HepG2 (cell line): ENCODE measurements around the gene PCBP2.

Experiments
- ARID5B ChIP-seq: IDR thresholded peaks from 2 replicates; pipeline ENCODE4 v1.4.0; 2020; ENCODE audit warnings: mild to moderate bottlenecking, missing genetic modification reagents
- CC2D1A ChIP-seq: sonication (generic); formaldehyde crosslinking; IDR thresholded peaks from 2 replicates; pipeline ENCODE4 v1.8.1; 2023; ENCODE audit warnings: mild to moderate bottlenecking, missing genetic modification reagents
- CREM ChIP-seq, 2 experiments: sonication (generic) in 1 of 2; formaldehyde crosslinking in 1 of 2; IDR thresholded peaks; 2 replicates each; pipeline versions ENCODE4 v1.4.0 to v1.6.1; 2016 to 2020; ENCODE audit warnings: antibody characterized with exemption in 1 of 2, mild to moderate bottlenecking in 1 of 2, missing genetic modification reagents in 1 of 2
- CTCF ChIP-seq: sonication (generic); formaldehyde crosslinking; IDR thresholded peaks from 2 replicates; pipeline ENCODE4 v1.5.0; 2020; ENCODE audit warnings: mild to moderate bottlenecking, missing genetic modification reagents, moderate library complexity
- E2F5 ChIP-seq: sonication (generic); formaldehyde crosslinking; conservative IDR thresholded peaks from 2 replicates; pipeline ENCODE4 v1.4.0; 2020; ENCODE audit warnings: missing genetic modification reagents
- EZH2 ChIP-seq: conservative IDR thresholded peaks from 2 replicates; pipeline ENCODE4 v1.6.1; 2012; ENCODE audit warnings: mild to moderate bottlenecking, low read depth, low read length, moderate library complexity
- KLF13 ChIP-seq: sonication (generic); formaldehyde crosslinking; IDR thresholded peaks from 2 replicates; pipeline ENCODE4 v1.4.0; 2020; ENCODE audit warnings: mild to moderate bottlenecking, missing genetic modification reagents
- NR2C2 ChIP-seq: sonication (generic); formaldehyde crosslinking; IDR thresholded peaks from 2 replicates; pipeline ENCODE4 v1.4.0; 2020; ENCODE audit warnings: missing genetic modification reagents, mild to moderate bottlenecking, moderate library complexity, borderline replicate concordance
- PHB2 ChIP-seq: fragments of 450-650 bp; IDR thresholded peaks from 2 replicates; pipeline ENCODE4 v1.6.1; 2018; ENCODE audit not compliant: partially characterized antibody
- POLR2A ChIP-seq, 2 experiments: IDR thresholded peaks; 2 replicates each; pipeline ENCODE4 v1.6.1; 2011; ENCODE audit warnings: low read depth in 2 of 2, low read length in 2 of 2, mild to moderate bottlenecking in 1 of 2, moderate library complexity in 1 of 2; ENCODE audit not compliant: insufficient read depth in 1 of 2
- TCF12 ChIP-seq, 2 experiments: fragments of 450-650 bp in 1 of 2; sonication (generic) in 1 of 2; formaldehyde crosslinking in 1 of 2; IDR thresholded peaks; 2 replicates each; pipeline versions ENCODE4 v1.6.1 to v1.8.0; 2017 to 2022; ENCODE audit warnings: antibody characterized with exemption in 1 of 2, mild to moderate bottlenecking in 1 of 2, missing genetic modification reagents in 1 of 2, moderate library complexity in 1 of 2
- ZNF790 ChIP-seq: sonication (generic); formaldehyde crosslinking; IDR thresholded peaks from 2 replicates; pipeline ENCODE4 v1.8.0; 2022; ENCODE audit warnings: missing genetic modification reagents, mild to moderate bottlenecking, borderline replicate concordance

- TF ChIP-seq CTCF (CRISPR knock-in tag) (no peak), ZNF790 (CRISPR knock-in tag) (no peak), NR2C2 (no peak), POLR2A (IDR thresholded peaks at IDR 0.05; ENCODE audit: insufficient read depth in 1 of 2, low read depth in 2 of 2, low read length in 2 of 2) (peak in 1 of 2 experiments; percentile 35; a peak in 1 of 4 replicates), EZH2 (no peak), CREM (IDR thresholded peaks at IDR 0.05) (no peak), CREM (CRISPR knock-in tag; IDR thresholded peaks at IDR 0.05) (no peak), E2F5 (CRISPR knock-in tag) (no peak), CC2D1A (CRISPR knock-in tag) (no peak), PHB2 (no peak), KLF13 (CRISPR knock-in tag) (no peak), ARID5B (no peak), TCF12 (IDR thresholded peaks at IDR 0.05) (no peak), TCF12 (CRISPR knock-in tag; IDR thresholded peaks at IDR 0.05) (no peak)
Measured at GRCh38 chr12:53480491-53481442, 28.9 kb downstream of the PCBP2 start.
